HepG2 (cell line): ENCODE data around the gene KANSL1. TPM values are rescaled to one million over a fixed set of nuclear protein-coding genes. Genes with fewer than 3 reads are reported as not detected.
A peak's percentile ranks its signal among the peaks of the same experiment; 100 is the strongest.

Experiments
- ASH2L ChIP-seq: fragments of 300-600, 200-600 bp; sonication (generic); IDR thresholded peaks from 2 replicates; pipeline ENCODE4 v1.7.0; 2017; ENCODE audit warnings: low read depth, mild to moderate bottlenecking, moderate library complexity, mixed read lengths, low read length; ENCODE audit not compliant: insufficient read length
- BRD4 ChIP-seq: sonication (generic); formaldehyde crosslinking; IDR thresholded peaks from 2 replicates; pipeline ENCODE4 v1.4.0; 2020; ENCODE audit warnings: missing genetic modification reagents
- EEA1 ChIP-seq: sonication (generic); formaldehyde crosslinking; IDR thresholded peaks from 2 replicates; pipeline ENCODE4 v1.5.1; 2020; ENCODE audit warnings: mild to moderate bottlenecking, missing genetic modification reagents, borderline replicate concordance
- ETV5 ChIP-seq: IDR thresholded peaks from 2 replicates; pipeline ENCODE4 v1.6.1; 2018; ENCODE audit warnings: missing biosample characterization, missing genetic modification reagents, inconsistent platforms, borderline replicate concordance
- MBNL3 ChIP-seq: fragments of 250-450 bp; sonication (Bioruptor Pico); conservative IDR thresholded peaks from 2 replicates; pipeline ENCODE4 v1.8.0; 2022; ENCODE audit warnings: mild to moderate bottlenecking, inconsistent platforms
- RFX1 ChIP-seq: fragments of 450-650 bp; IDR thresholded peaks from 2 replicates; pipeline ENCODE4 v1.6.1; 2017
- RNF2 ChIP-seq: fragments of 450-650 bp; conservative IDR thresholded peaks from 2 replicates; pipeline ENCODE4 v1.6.1; 2016; ENCODE audit warnings: low read depth
- SRF ChIP-seq: IDR thresholded peaks from 2 replicates; pipeline ENCODE4 v1.6.1; 2011; ENCODE audit warnings: mild to moderate bottlenecking, low read depth, low read length, moderate library complexity
- YEATS2 ChIP-seq: sonication (generic); formaldehyde crosslinking; IDR thresholded peaks from 2 replicates; pipeline ENCODE4 v1.4.0; 2020; ENCODE audit warnings: missing genetic modification reagents, borderline replicate concordance
- YY1 ChIP-seq: IDR thresholded peaks from 2 replicates; pipeline ENCODE4 v1.6.1; 2011; ENCODE audit warnings: low read length, low read depth, moderate library complexity, mild to moderate bottlenecking; ENCODE audit not compliant: insufficient read depth, insufficient replicate concordance
- ZFX ChIP-seq: sonication (generic); formaldehyde crosslinking; IDR thresholded peaks from 2 replicates; pipeline ENCODE4 v1.4.0; 2020; ENCODE audit warnings: mild to moderate bottlenecking, low read depth, missing genetic modification reagents, moderate library complexity
- ZNF329 ChIP-seq: sonication (generic); formaldehyde crosslinking; IDR thresholded peaks from 2 replicates; pipeline ENCODE4 v1.9.0; 2021; ENCODE audit warnings: low read depth, mild to moderate bottlenecking, missing genetic modification reagents
- ZNF382 ChIP-seq: sonication (generic); formaldehyde crosslinking; IDR thresholded peaks from 2 replicates; pipeline ENCODE4 v1.5.0; 2020; ENCODE audit warnings: missing genetic modification reagents, mild to moderate bottlenecking, borderline replicate concordance
- ZNF572 ChIP-seq: sonication (generic); formaldehyde crosslinking; IDR thresholded peaks from 2 replicates; pipeline ENCODE4 v1.5.1; 2020; ENCODE audit warnings: mild to moderate bottlenecking, missing genetic modification reagents
- polyA plus RNA-seq, 8 experiments: library from polyadenylated mRNA; depleted of rRNA in 3 of 8; stranded (reverse) in 7 of 8; unstranded in 1 of 8; fragments of >200 nt; fragmentation: Illumina TruSeq in 4 of 8; extraction: Trizol in 4 of 8; gene quantifications; 2 replicates each; pipeline versions ENCODE4 v1.2.1 to v1.2.3, GENCODE V29; 2011 to 2016; ENCODE audit warnings: low read depth in 4 of 8, missing spikeins in 1 of 8, mixed read lengths in 1 of 8; ENCODE audit not compliant: insufficient read depth in 1 of 8
- total RNA-seq, 5 experiments: library from RNA; depleted of rRNA; stranded (reverse); fragments of >200 nt; fragmentation: Illumina TruSeq; extraction: Trizol; gene quantifications; 2 replicates each; pipeline ENCODE4 v1.2.3, GENCODE V29; 2016; ENCODE audit warnings: low read depth in 1 of 5
- TF ChIP-seq, protein P1 (sequence below): sonication (generic); formaldehyde crosslinking; IDR thresholded peaks from 2 replicates; pipeline ENCODE4 v1.5.1; 2020; ENCODE audit warnings: mild to moderate bottlenecking, missing genetic modification reagents, moderate library complexity
- TF ChIP-seq, protein P2 (sequence below): sonication (generic); formaldehyde crosslinking; IDR thresholded peaks from 2 replicates; pipeline ENCODE4 v1.5.1; 2020; ENCODE audit warnings: mild to moderate bottlenecking, missing genetic modification reagents, borderline replicate concordance
- TF ChIP-seq, protein P3 (sequence below): sonication (generic); formaldehyde crosslinking; IDR thresholded peaks from 2 replicates; pipeline ENCODE4 v1.8.1; 2023; ENCODE audit warnings: mild to moderate bottlenecking, missing genetic modification reagents, borderline replicate concordance
- TF ChIP-seq, protein P4 (sequence below): sonication (generic); formaldehyde crosslinking; conservative IDR thresholded peaks from 2 replicates; pipeline ENCODE4 v1.8.0; 2022; ENCODE audit warnings: missing genetic modification reagents

KANSL1 gene
- total and polyA plus RNA-seq, 2 of the 13 experiments (the other 11 are each of a cell fraction or from before 2014, with no cell fraction given), result 24.0 to 59.6 TPM

DNA sequence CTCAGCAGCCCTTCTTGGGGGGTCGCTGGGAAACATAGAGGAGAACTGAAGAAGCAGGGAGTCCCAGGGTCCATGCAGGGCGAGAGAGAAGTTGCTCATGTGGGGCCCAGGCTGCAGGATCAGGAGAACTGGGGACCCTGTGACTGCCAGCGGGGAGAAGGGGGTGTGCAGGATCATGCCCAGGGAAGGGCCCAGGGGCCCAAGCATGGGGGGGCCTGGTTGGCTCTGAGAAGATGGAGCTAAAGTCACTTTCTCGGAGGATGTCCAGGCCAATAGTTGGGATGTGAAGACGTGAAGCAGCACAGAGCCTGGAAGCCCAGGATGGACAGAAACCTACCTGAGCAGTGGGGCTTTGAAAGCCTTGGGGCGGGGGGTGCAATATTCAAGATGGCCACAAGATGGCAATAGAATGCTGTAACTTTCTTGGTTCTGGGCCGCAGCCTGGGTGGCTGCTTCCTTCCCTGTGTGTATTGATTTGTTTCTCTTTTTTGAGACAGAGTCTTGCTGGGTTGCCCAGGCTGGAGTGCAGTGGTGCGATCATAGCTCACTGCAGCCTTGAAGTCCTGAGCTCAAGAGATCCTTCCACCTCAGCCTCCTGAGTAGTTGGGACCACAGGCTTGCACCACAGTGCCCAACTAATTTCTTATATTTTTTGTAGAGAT, 190.8 kb downstream of the KANSL1 start (continued):
- TF ChIP-seq, protein P1, sequence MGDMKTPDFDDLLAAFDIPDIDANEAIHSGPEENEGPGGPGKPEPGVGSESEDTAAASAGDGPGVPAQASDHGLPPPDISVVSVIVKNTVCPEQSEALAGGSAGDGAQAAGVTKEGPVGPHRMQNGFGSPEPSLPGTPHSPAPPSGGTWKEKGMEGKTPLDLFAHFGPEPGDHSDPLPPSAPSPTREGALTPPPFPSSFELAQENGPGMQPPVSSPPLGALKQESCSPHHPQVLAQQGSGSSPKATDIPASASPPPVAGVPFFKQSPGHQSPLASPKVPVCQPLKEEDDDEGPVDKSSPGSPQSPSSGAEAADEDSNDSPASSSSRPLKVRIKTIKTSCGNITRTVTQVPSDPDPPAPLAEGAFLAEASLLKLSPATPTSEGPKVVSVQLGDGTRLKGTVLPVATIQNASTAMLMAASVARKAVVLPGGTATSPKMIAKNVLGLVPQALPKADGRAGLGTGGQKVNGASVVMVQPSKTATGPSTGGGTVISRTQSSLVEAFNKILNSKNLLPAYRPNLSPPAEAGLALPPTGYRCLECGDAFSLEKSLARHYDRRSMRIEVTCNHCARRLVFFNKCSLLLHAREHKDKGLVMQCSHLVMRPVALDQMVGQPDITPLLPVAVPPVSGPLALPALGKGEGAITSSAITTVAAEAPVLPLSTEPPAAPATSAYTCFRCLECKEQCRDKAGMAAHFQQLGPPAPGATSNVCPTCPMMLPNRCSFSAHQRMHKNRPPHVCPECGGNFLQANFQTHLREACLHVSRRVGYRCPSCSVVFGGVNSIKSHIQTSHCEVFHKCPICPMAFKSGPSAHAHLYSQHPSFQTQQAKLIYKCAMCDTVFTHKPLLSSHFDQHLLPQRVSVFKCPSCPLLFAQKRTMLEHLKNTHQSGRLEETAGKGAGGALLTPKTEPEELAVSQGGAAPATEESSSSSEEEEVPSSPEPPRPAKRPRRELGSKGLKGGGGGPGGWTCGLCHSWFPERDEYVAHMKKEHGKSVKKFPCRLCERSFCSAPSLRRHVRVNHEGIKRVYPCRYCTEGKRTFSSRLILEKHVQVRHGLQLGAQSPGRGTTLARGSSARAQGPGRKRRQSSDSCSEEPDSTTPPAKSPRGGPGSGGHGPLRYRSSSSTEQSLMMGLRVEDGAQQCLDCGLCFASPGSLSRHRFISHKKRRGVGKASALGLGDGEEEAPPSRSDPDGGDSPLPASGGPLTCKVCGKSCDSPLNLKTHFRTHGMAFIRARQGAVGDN (CRISPR knock-in tag), result peak; percentile 60
- TF ChIP-seq, protein P2, sequence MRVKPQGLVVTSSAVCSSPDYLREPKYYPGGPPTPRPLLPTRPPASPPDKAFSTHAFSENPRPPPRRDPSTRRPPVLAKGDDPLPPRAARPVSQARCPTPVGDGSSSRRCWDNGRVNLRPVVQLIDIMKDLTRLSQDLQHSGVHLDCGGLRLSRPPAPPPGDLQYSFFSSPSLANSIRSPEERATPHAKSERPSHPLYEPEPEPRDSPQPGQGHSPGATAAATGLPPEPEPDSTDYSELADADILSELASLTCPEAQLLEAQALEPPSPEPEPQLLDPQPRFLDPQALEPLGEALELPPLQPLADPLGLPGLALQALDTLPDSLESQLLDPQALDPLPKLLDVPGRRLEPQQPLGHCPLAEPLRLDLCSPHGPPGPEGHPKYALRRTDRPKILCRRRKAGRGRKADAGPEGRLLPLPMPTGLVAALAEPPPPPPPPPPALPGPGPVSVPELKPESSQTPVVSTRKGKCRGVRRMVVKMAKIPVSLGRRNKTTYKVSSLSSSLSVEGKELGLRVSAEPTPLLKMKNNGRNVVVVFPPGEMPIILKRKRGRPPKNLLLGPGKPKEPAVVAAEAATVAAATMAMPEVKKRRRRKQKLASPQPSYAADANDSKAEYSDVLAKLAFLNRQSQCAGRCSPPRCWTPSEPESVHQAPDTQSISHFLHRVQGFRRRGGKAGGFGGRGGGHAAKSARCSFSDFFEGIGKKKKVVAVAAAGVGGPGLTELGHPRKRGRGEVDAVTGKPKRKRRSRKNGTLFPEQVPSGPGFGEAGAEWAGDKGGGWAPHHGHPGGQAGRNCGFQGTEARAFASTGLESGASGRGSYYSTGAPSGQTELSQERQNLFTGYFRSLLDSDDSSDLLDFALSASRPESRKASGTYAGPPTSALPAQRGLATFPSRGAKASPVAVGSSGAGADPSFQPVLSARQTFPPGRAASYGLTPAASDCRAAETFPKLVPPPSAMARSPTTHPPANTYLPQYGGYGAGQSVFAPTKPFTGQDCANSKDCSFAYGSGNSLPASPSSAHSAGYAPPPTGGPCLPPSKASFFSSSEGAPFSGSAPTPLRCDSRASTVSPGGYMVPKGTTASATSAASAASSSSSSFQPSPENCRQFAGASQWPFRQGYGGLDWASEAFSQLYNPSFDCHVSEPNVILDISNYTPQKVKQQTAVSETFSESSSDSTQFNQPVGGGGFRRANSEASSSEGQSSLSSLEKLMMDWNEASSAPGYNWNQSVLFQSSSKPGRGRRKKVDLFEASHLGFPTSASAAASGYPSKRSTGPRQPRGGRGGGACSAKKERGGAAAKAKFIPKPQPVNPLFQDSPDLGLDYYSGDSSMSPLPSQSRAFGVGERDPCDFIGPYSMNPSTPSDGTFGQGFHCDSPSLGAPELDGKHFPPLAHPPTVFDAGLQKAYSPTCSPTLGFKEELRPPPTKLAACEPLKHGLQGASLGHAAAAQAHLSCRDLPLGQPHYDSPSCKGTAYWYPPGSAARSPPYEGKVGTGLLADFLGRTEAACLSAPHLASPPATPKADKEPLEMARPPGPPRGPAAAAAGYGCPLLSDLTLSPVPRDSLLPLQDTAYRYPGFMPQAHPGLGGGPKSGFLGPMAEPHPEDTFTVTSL (CRISPR knock-in tag), result no peak
- TF ChIP-seq YEATS2 (CRISPR knock-in tag) (peak; percentile 59; the same call in 1 of the 2 replicates), ASH2L (no peak), YY1 (no peak), ZNF382 (CRISPR knock-in tag) (no peak), MBNL3 (no peak), BRD4 (CRISPR knock-in tag) (no peak), SRF (no peak), ZNF329 (0 out of 2 replicates have a peak, but pooled peaks have one; percentile 3), ETV5 (CRISPR knock-in tag) (peak; percentile 48; the same call in 1 of the 2 replicates), ZNF572 (CRISPR knock-in tag) (no peak), RNF2 (no peak), EEA1 (CRISPR knock-in tag) (no peak), ZFX (peak; percentile 41), RFX1 (no peak)
- TF ChIP-seq, protein P3, sequence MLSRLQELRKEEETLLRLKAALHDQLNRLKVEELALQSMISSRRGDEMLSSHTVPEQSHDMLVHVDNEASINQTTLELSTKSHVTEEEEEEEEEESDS, result no peak
- TF ChIP-seq, protein P4, sequence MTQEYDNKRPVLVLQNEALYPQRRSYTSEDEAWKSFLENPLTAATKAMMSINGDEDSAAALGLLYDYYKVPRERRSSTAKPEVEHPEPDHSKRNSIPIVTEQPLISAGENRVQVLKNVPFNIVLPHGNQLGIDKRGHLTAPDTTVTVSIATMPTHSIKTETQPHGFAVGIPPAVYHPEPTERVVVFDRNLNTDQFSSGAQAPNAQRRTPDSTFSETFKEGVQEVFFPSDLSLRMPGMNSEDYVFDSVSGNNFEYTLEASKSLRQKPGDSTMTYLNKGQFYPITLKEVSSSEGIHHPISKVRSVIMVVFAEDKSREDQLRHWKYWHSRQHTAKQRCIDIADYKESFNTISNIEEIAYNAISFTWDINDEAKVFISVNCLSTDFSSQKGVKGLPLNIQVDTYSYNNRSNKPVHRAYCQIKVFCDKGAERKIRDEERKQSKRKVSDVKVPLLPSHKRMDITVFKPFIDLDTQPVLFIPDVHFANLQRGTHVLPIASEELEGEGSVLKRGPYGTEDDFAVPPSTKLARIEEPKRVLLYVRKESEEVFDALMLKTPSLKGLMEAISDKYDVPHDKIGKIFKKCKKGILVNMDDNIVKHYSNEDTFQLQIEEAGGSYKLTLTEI (CRISPR knock-in tag), result no peak
